Neural progenitor cell (in vitro differentiated cells): ENCODE data around the gene TBC1D1. TPM values are rescaled to one million over a fixed set of nuclear protein-coding genes. Genes with fewer than 3 reads are reported as not detected.

Source experiments
- DNase-seq: peaks from one replicate; pipeline ENCODE4 v3.0.0-alpha.2; 2016; ENCODE audit warnings: low spot score
- H2AFZ ChIP-seq: fragments of 200-600 bp; sonication (generic); replicated peaks from 2 replicates; pipeline ENCODE4 v1.6.1; 2016; ENCODE audit warnings: antibody characterized with exemption
- H3F3A ChIP-seq: fragments of 200-600 bp; sonication (generic); 2 replicates; pipeline ENCODE4 v1.6.1; 2016; ENCODE audit warnings: antibody characterized with exemption, low read depth
- H3K27ac ChIP-seq: fragments of 200-600 bp; sonication (generic); 2 replicates; pipeline ENCODE4 v1.5.1; 2016; ENCODE audit warnings: mild to moderate bottlenecking
- H3K27me3 ChIP-seq: fragments of 200-600 bp; sonication (generic); 2 replicates; pipeline ENCODE4 v1.6.1; 2016; ENCODE audit warnings: mild to moderate bottlenecking, moderate library complexity
- H3K36me3 ChIP-seq: fragments of 200-600 bp; sonication (generic); 2 replicates; pipeline ENCODE4 v1.5.1; 2016
- H3K4me1 ChIP-seq: fragments of 200-600 bp; sonication (generic); 2 replicates; pipeline ENCODE4 v1.6.1; 2016; ENCODE audit warnings: mixed run types
- H3K4me2 ChIP-seq: fragments of 200-600 bp; sonication (generic); 2 replicates; pipeline ENCODE4 v1.6.1; 2016
- H3K4me3 ChIP-seq: fragments of 200-600 bp; sonication (generic); 2 replicates; pipeline ENCODE4 v1.5.1; 2016
- H3K79me2 ChIP-seq: fragments of 200-600 bp; sonication (generic); 2 replicates; pipeline ENCODE4 v1.6.1; 2016; ENCODE audit warnings: low read depth
- H3K9ac ChIP-seq: fragments of 200-600 bp; sonication (generic); 2 replicates; pipeline ENCODE4 v1.6.1; 2016
- H3K9me3 ChIP-seq: fragments of 200-600 bp; sonication (generic); 2 replicates; pipeline ENCODE4 v1.5.1; 2016; ENCODE audit warnings: low read depth
- H4K20me1 ChIP-seq: fragments of 200-600 bp; sonication (generic); 2 replicates; pipeline ENCODE4 v1.6.1; 2016; ENCODE audit warnings: low read depth
- H3K27ac Mint-ChIP-seq: 3 replicates; pipeline ENCODE4 v1.8.0; 2021; ENCODE audit warnings: mixed read lengths
- H3K27me3 Mint-ChIP-seq: 2 replicates; pipeline ENCODE4 v1.8.0; 2022; ENCODE audit warnings: low read depth, mild to moderate bottlenecking, inconsistent platforms, moderate library complexity, mixed read lengths; ENCODE audit not compliant: insufficient read depth
- H3K36me3 Mint-ChIP-seq: 3 replicates; pipeline ENCODE4 v1.8.0; 2021; ENCODE audit warnings: mixed read lengths
- H3K4me1 Mint-ChIP-seq: 3 replicates; pipeline ENCODE4 v1.8.0; 2021; ENCODE audit warnings: mixed read lengths
- H3K4me3 Mint-ChIP-seq: 3 replicates; pipeline ENCODE4 v1.8.0; 2021; ENCODE audit warnings: mild to moderate bottlenecking, moderate library complexity, mixed read lengths
- H3K9me3 Mint-ChIP-seq: 3 replicates; pipeline ENCODE4 v1.8.0; 2020; ENCODE audit warnings: mixed read lengths
- EZH2 ChIP-seq: fragments of 200-600 bp; sonication (generic); IDR thresholded peaks from 2 replicates; pipeline ENCODE4 v1.6.1; 2017; ENCODE audit warnings: antibody characterized with exemption, mild to moderate bottlenecking, moderate library complexity
- EZH2phosphoT487 ChIP-seq: fragments of 200-600 bp; sonication (generic); IDR thresholded peaks from 2 replicates; pipeline ENCODE4 v1.6.1; 2017; ENCODE audit warnings: antibody characterized with exemption
- total RNA-seq: library from RNA; depleted of rRNA; stranded (reverse); fragments of >200 nt; gene quantifications from 2 replicates; pipeline ENCODE4 v1.2.3, GENCODE V29; 2015; ENCODE audit warnings: low replicate concordance
- TF ChIP-seq, protein P1 (sequence below): fragments of 200-600 bp; sonication (generic); IDR thresholded peaks from 2 replicates; pipeline ENCODE4 v1.5.1; 2017; ENCODE audit warnings: antibody characterized with exemption, mild to moderate bottlenecking

Gene TBC1D1
- total RNA-seq, 1 donor from 2014 or later, result 208 TPM

GRCh38 chr4:37903901-37904300, 13.0 kb downstream of the TBC1D1 start:
- peaks cover 2% of the 10 kb centered on the region for H3K27me3 Mint-ChIP-seq
- no peak overlapping the region for H3K4me2 ChIP-seq
- H4K20me1 ChIP-seq, result no peaks in the 10 kb centered on the region
- H3K79me2 ChIP-seq, result no peaks in the 10 kb centered on the region
- no peak overlapping the region for H3K4me3 Mint-ChIP-seq
- H3K27ac ChIP-seq, result no peak overlapping the region
- no peaks in the 10 kb centered on the region for H3K36me3 Mint-ChIP-seq
- no peaks in the 10 kb centered on the region for H3F3A ChIP-seq
- no peaks in the 10 kb centered on the region for H3K9me3 Mint-ChIP-seq
- H3K4me1 ChIP-seq, result no peaks in the 10 kb centered on the region
- H3K27ac Mint-ChIP-seq, result no peak overlapping the region
- H3K4me3 ChIP-seq, result no peak overlapping the region
- no peak overlapping the region for H3K9ac ChIP-seq
- no peak for DNase-seq
- H3K36me3 ChIP-seq, result no peaks in the 10 kb centered on the region
- no peaks in the 10 kb centered on the region for H3K9me3 ChIP-seq
- TF ChIP-seq EZH2 (no peak), EZH2phosphoT487 (no peak)
- TF ChIP-seq, protein P1, sequence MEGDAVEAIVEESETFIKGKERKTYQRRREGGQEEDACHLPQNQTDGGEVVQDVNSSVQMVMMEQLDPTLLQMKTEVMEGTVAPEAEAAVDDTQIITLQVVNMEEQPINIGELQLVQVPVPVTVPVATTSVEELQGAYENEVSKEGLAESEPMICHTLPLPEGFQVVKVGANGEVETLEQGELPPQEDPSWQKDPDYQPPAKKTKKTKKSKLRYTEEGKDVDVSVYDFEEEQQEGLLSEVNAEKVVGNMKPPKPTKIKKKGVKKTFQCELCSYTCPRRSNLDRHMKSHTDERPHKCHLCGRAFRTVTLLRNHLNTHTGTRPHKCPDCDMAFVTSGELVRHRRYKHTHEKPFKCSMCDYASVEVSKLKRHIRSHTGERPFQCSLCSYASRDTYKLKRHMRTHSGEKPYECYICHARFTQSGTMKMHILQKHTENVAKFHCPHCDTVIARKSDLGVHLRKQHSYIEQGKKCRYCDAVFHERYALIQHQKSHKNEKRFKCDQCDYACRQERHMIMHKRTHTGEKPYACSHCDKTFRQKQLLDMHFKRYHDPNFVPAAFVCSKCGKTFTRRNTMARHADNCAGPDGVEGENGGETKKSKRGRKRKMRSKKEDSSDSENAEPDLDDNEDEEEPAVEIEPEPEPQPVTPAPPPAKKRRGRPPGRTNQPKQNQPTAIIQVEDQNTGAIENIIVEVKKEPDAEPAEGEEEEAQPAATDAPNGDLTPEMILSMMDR, result no peak
- peaks cover 9% of the 10 kb centered on the region for H3K4me1 Mint-ChIP-seq
- no peak overlapping the region for H2AFZ ChIP-seq
- no peaks in the 10 kb centered on the region for H3K27me3 ChIP-seq

DNA sequence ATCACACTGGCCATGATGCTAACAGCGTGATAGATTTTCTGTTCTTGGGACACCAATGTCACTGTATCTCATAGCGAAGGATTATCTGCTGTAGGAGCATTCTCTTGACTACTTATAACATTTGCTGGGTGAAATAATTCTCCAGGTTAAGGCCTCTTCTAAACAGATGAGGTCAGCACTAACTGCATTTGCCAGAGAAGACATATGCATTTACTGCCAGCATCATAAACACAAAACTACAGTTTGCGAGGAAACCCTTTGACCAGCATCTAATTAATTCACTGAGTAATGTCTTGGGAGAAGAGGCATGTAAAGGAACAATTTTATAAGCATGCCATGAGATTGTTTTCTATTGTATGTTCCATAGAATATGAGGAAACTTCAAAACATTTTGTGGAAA, 13.9 kb downstream of the TBC1D1 start:
- Mint-ChIP-seq H3K27ac (no peak overlapping the region), H3K9me3 (no peaks in the 10 kb centered on the region), H3K4me1 (peaks cover 18% of the 10 kb centered on the region), H3K27me3 (no peaks in the 10 kb centered on the region), H3K36me3 (no peaks in the 10 kb centered on the region), H3K4me3 (no peak overlapping the region)
- Histone ChIP-seq H2AFZ (no peak overlapping the region), H3K27me3 (no peaks in the 10 kb centered on the region), H3K4me2 (no peak overlapping the region), H3K9ac (no peak overlapping the region), H3K9me3 (no peaks in the 10 kb centered on the region), H3K79me2 (no peaks in the 10 kb centered on the region), H3F3A (no peaks in the 10 kb centered on the region), H3K4me1 (no peaks in the 10 kb centered on the region), H3K36me3 (no peaks in the 10 kb centered on the region), H3K27ac (no peak overlapping the region), H3K4me3 (no peak overlapping the region), H4K20me1 (no peaks in the 10 kb centered on the region)
- DNase-seq, result no peak
- TF ChIP-seq, protein P1, result no peak
- TF ChIP-seq EZH2phosphoT487 (no peak), EZH2 (no peak)

DNA sequence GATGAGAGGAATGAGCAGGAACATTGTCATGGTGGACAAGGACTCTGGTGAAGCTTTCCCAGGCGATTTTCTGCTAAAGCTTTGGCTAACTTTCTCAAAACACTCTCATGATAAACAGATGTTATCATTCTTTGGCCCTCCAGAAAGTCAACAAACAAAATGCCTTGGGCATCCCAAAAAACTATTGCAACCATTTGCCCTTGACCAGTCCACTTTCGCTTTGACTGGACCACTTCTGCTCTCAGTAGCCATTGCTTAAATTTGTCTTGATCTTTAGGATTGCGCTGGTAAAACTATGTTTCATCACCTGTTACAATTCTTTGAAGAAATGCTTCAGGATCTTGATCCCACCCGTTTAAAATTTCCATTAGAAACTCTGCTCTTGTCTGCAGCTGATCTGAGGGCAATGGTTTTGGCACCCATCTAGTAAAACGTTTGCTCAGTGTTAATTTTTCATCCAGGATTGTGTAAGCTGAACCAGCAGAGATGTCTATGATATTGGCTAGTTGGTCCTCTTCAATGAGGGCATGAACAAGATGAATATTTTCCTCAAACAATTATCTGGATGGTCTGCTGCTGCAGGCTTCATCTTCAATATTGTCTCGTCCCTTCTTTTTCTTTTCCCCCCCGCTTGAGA, 14.8 kb downstream of the TBC1D1 start:
- Mint-ChIP-seq H3K9me3 (no peaks in the 10 kb centered on the region), H3K4me1 (peaks cover 18% of the 10 kb centered on the region), H3K4me3 (no peak overlapping the region), H3K27me3 (no peaks in the 10 kb centered on the region), H3K27ac (no peak overlapping the region), H3K36me3 (no peaks in the 10 kb centered on the region)
- H3K27me3 ChIP-seq, result no peaks in the 10 kb centered on the region
- H3K4me3 ChIP-seq, result no peak overlapping the region
- no peak overlapping the region for H3K27ac ChIP-seq
- no peaks in the 10 kb centered on the region for H3K9me3 ChIP-seq
- no peak overlapping the region for H2AFZ ChIP-seq
- no peak for DNase-seq
- H3K4me1 ChIP-seq, result no peaks in the 10 kb centered on the region
- H3K9ac ChIP-seq, result no peak overlapping the region
- H3K4me2 ChIP-seq, result no peak overlapping the region
- no peaks in the 10 kb centered on the region for H3K36me3 ChIP-seq
- no peak for TF ChIP-seq EZH2
- TF ChIP-seq EZH2phosphoT487, result no peak
- TF ChIP-seq, protein P1, result no peak
- no peaks in the 10 kb centered on the region for H3K79me2 ChIP-seq
- no peaks in the 10 kb centered on the region for H3F3A ChIP-seq
- H4K20me1 ChIP-seq, result no peaks in the 10 kb centered on the region
